Measurements from ENCODE around the gene TASL. TPM values are rescaled to one million over a fixed set of nuclear protein-coding genes. Genes with fewer than 3 reads are reported as not detected.
"Not testable (repeated sequence)": the region's sequence is repeated elsewhere in the genome, so short reads cannot be mapped to it uniquely, and the experiment has no call there.

TASL gene
- total RNA-seq, 1 donor from 2014 or later, result 0.48 TPM

- ATAC-seq, result no peak
- DNase-seq (ENCODE audit: low spot score), result no peak
These were observed 3.1 kb upstream of the TASL start for GRCh38 chrX:30580641-30581040.

- ATAC-seq, result no peak
These were observed 685 bp downstream of the TASL start for GRCh38 chrX:30576881-30577280.

GRCh38 chrX:30573125-30573524, 4.4 kb downstream of the TASL start:
- peak; percentile 29 for ATAC-seq

More at GRCh38 chrX:30576881-30577280, 685 bp downstream of the TASL start:
- no peak for DNase-seq (ENCODE audit: low spot score)

GRCh38 chrX:30572678-30573077, 4.9 kb downstream of the TASL start:
- DNase-seq (ENCODE audit: low spot score) (peak; percentile 48), ATAC-seq (peak; percentile 83)

More at GRCh38 chrX:30573125-30573524, 4.4 kb downstream of the TASL start:
- no peak for DNase-seq (ENCODE audit: low spot score)

- ATAC-seq (peak; percentile 63), DNase-seq (ENCODE audit: low spot score) (no peak)
These were observed 5.6 kb downstream of the TASL start for GRCh38 chrX:30572004-30572403.

- DNase-seq (ENCODE audit: low spot score) (no peak), ATAC-seq (peak; percentile 62)
These were observed 7.1 kb downstream of the TASL start for GRCh38 chrX:30570505-30570904.

- ATAC-seq (no peak), DNase-seq (ENCODE audit: low spot score) (no peak)
These were observed 9.4 kb downstream of the TASL start for GRCh38 chrX:30568136-30568535.

GRCh38 chrX:30563070-30563469, 14.5 kb downstream of the TASL start:
- not testable (repeated sequence) for ATAC-seq; DNase-seq (ENCODE audit: low spot score)

- ATAC-seq (no peak), DNase-seq (ENCODE audit: low spot score) (no peak)
These were observed 16.4 kb downstream of the TASL start for GRCh38 chrX:30561191-30561590.

GRCh38 chrX:30538271-30538670, 39.3 kb downstream of the TASL start:
- DNase-seq (ENCODE audit: low spot score) (no peak), ATAC-seq (no peak)

GRCh38 chrX:30533835-30534234, 43.7 kb downstream of the TASL start:
- no peak for DNase-seq (ENCODE audit: low spot score)
- ATAC-seq, result no peak

GRCh38 chrX:30533266-30533665, 44.3 kb downstream of the TASL start:
- DNase-seq (ENCODE audit: low spot score), result no peak
- no peak for ATAC-seq

GRCh38 chrX:30530606-30531005, 47.0 kb downstream of the TASL start:
- no peak for ATAC-seq

GRCh38 chrX:30525732-30526131, 51.8 kb downstream of the TASL start:
- ATAC-seq, result no peak
- no peak for DNase-seq (ENCODE audit: low spot score)

More at GRCh38 chrX:30530606-30531005, 47.0 kb downstream of the TASL start:
- DNase-seq (ENCODE audit: low spot score), result no peak

- no peak for DNase-seq (ENCODE audit: low spot score)
- ATAC-seq, result no peak
These were observed 56.0 kb downstream of the TASL start for GRCh38 chrX:30521440-30522182.

GRCh38 chrX:30513284-30513683, 64.3 kb downstream of the TASL start:
- ATAC-seq, result peak; percentile 41
- no peak for DNase-seq (ENCODE audit: low spot score)

Other genes starting within 250 kb of the TASL start
- gene GK, start 75.7 kb upstream of the TASL start, total RNA-seq, result 32.9 TPM